Measurements from ENCODE around the gene TNNC2.
"Not testable (repeated sequence)": the region's sequence is repeated elsewhere in the genome, so short reads cannot be mapped to it uniquely, and the experiment has no call there.

The TNNC2 gene

GRCh38 chr20:45827030-45827652 lies at the start of gene TNNC2:
TSS of gene TNNC2 (minus strand) at chr20:45827312. CDS start at chr20:45827248, 64 bp downstream.
- H3K27ac Mint-ChIP-seq = no peak within 1 kb of the TSS
- peaks cover 15% of the 10 kb centered on the region for H3K27me3 Mint-ChIP-seq
- H3K36me3 Mint-ChIP-seq = no peaks in the 10 kb centered on the region
- no peak within 1 kb of the TSS for H3K4me3 Mint-ChIP-seq
- no peaks in the 10 kb centered on the region for H3K9me3 Mint-ChIP-seq
- H3K4me1 Mint-ChIP-seq = peaks cover 18% of the 10 kb centered on the region

- H3K4me3 Mint-ChIP-seq = no peak overlapping the region
- H3K27ac Mint-ChIP-seq = no peak overlapping the region
- H3K27me3 Mint-ChIP-seq = no peaks in the 10 kb centered on the region
- H3K9me3 Mint-ChIP-seq = no peaks in the 10 kb centered on the region
- H3K4me1 Mint-ChIP-seq = no peaks in the 10 kb centered on the region
- peaks cover 3% of the 10 kb centered on the region for H3K36me3 Mint-ChIP-seq
Observed at GRCh38 chr20:45874576-45874975, 47.5 kb upstream of the TNNC2 start.

GRCh38 chr20:45874104-45874481 lies 47.0 kb upstream of the TNNC2 start:
- H3K4me3 Mint-ChIP-seq, H3K9me3 Mint-ChIP-seq, H3K27me3 Mint-ChIP-seq, H3K36me3 Mint-ChIP-seq, H3K4me1 Mint-ChIP-seq, H3K27ac Mint-ChIP-seq: not testable (repeated sequence)

- H3K4me1 Mint-ChIP-seq = no peaks in the 10 kb centered on the region
- H3K4me3 Mint-ChIP-seq = no peak overlapping the region
- no peak overlapping the region for H3K27ac Mint-ChIP-seq
- peaks cover 3% of the 10 kb centered on the region for H3K36me3 Mint-ChIP-seq
- H3K27me3 Mint-ChIP-seq = no peaks in the 10 kb centered on the region
- H3K9me3 Mint-ChIP-seq = no peaks in the 10 kb centered on the region
Observed at GRCh38 chr20:45873409-45874103, 46.4 kb upstream of the TNNC2 start.

- Mint-ChIP-seq H3K27me3 (no peaks in the 10 kb centered on the region), H3K4me1 (no peaks in the 10 kb centered on the region), H3K9me3 (no peaks in the 10 kb centered on the region), H3K36me3 (peaks cover 3% of the 10 kb centered on the region), H3K27ac (no peak overlapping the region), H3K4me3 (no peak overlapping the region)
Observed at GRCh38 chr20:45872626-45873025, 45.5 kb upstream of the TNNC2 start.

- no peak overlapping the region for H3K4me3 Mint-ChIP-seq
Observed at GRCh38 chr20:45867819-45868176, 40.7 kb upstream of the TNNC2 start.

GRCh38 chr20:45867136-45867818 lies 40.2 kb upstream of the TNNC2 start:
- Mint-ChIP-seq H3K36me3 (peaks cover under 1% of the 10 kb centered on the region), H3K4me1 (peaks cover 3% of the 10 kb centered on the region), H3K4me3 (no peak overlapping the region), H3K27ac (no peak overlapping the region), H3K27me3 (no peaks in the 10 kb centered on the region), H3K9me3 (no peaks in the 10 kb centered on the region)

More at GRCh38 chr20:45867819-45868176, 40.7 kb upstream of the TNNC2 start:
- no peaks in the 10 kb centered on the region for H3K27me3 Mint-ChIP-seq
- peaks cover 3% of the 10 kb centered on the region for H3K4me1 Mint-ChIP-seq
- H3K9me3 Mint-ChIP-seq = no peaks in the 10 kb centered on the region
- peaks cover 1% of the 10 kb centered on the region for H3K36me3 Mint-ChIP-seq
- H3K27ac Mint-ChIP-seq = no peak overlapping the region

GRCh38 chr20:45866454-45866853 lies 39.3 kb upstream of the TNNC2 start:
- Mint-ChIP-seq H3K9me3 (no peaks in the 10 kb centered on the region), H3K27me3 (no peaks in the 10 kb centered on the region), H3K4me3 (no peak overlapping the region), H3K27ac (no peak overlapping the region), H3K36me3 (no peaks in the 10 kb centered on the region), H3K4me1 (peaks cover 3% of the 10 kb centered on the region)

- Mint-ChIP-seq H3K27me3 (no peaks in the 10 kb centered on the region), H3K4me3 (no peak overlapping the region), H3K27ac (no peak overlapping the region), H3K36me3 (peaks cover 2% of the 10 kb centered on the region), H3K4me1 (peaks cover 15% of the 10 kb centered on the region), H3K9me3 (no peaks in the 10 kb centered on the region)
Observed at GRCh38 chr20:45863543-45864470, 36.7 kb upstream of the TNNC2 start.

- Mint-ChIP-seq H3K36me3 (peaks cover 2% of the 10 kb centered on the region), H3K9me3 (no peaks in the 10 kb centered on the region), H3K27ac (peak overlapping the region; percentile 7), H3K27me3 (no peaks in the 10 kb centered on the region), H3K4me1 (peaks cover 27% of the 10 kb centered on the region), H3K4me3 (no peak overlapping the region)
Observed at GRCh38 chr20:45861221-45862075, 34.3 kb upstream of the TNNC2 start.

- H3K4me1 Mint-ChIP-seq = peaks cover 35% of the 10 kb centered on the region
- peaks cover 2% of the 10 kb centered on the region for H3K36me3 Mint-ChIP-seq
- H3K4me3 Mint-ChIP-seq = no peak overlapping the region
- no peaks in the 10 kb centered on the region for H3K27me3 Mint-ChIP-seq
- H3K27ac Mint-ChIP-seq = no peak overlapping the region
- H3K9me3 Mint-ChIP-seq = no peaks in the 10 kb centered on the region
Observed at GRCh38 chr20:45860560-45861220, 33.6 kb upstream of the TNNC2 start.

- no peak overlapping the region for H3K27ac Mint-ChIP-seq
- H3K4me3 Mint-ChIP-seq = no peak overlapping the region
- no peaks in the 10 kb centered on the region for H3K27me3 Mint-ChIP-seq
- peaks cover 2% of the 10 kb centered on the region for H3K36me3 Mint-ChIP-seq
- H3K9me3 Mint-ChIP-seq = no peaks in the 10 kb centered on the region
- H3K4me1 Mint-ChIP-seq = peaks cover 41% of the 10 kb centered on the region
Observed at GRCh38 chr20:45859916-45860315, 32.8 kb upstream of the TNNC2 start.

- Mint-ChIP-seq H3K27ac (peak overlapping the region; percentile 93), H3K9me3 (no peaks in the 10 kb centered on the region), H3K4me1 (peaks cover 52% of the 10 kb centered on the region), H3K36me3 (peaks cover 2% of the 10 kb centered on the region), H3K27me3 (no peaks in the 10 kb centered on the region), H3K4me3 (peak overlapping the region; percentile 93)
Observed at GRCh38 chr20:45857882-45858216, 30.7 kb upstream of the TNNC2 start.

- H3K27me3 Mint-ChIP-seq = no peaks in the 10 kb centered on the region
- H3K4me1 Mint-ChIP-seq = peaks cover 52% of the 10 kb centered on the region
- H3K36me3 Mint-ChIP-seq = peaks cover 4% of the 10 kb centered on the region
- peak within 1 kb of the TSS; percentile 93 for H3K27ac Mint-ChIP-seq
- H3K4me3 Mint-ChIP-seq = peak within 1 kb of the TSS; percentile 93
- H3K9me3 Mint-ChIP-seq = no peaks in the 10 kb centered on the region
Observed at GRCh38 chr20:45857114-45857881, 30.2 kb upstream of the TNNC2 start, which contains the start of the genes ACOT8 and ZSWIM3. TSS of gene ACOT8 (minus strand) at chr20:45857392. CDS start at chr20:45857315, 77 bp downstream. TSS of gene ZSWIM3 (plus strand) at chr20:45857614. CDS start at chr20:45857826, 212 bp downstream.
